ENCODE measurements around the gene WNT5B.
A peak's percentile ranks its signal among the peaks of the same experiment; 100 is the strongest.

GRCh38 chr12:1629338-1630132 is 504 bp downstream of the WNT5B start:
- TF ChIP-seq EZH2phosphoT487 (IDR thresholded peaks at IDR 0.05; ENCODE audit: borderline replicate concordance, low read depth, low read length) (no peak), CTCF (conservative IDR thresholded peaks at IDR 0.05; ENCODE audit: low read length) (peak; percentile 44)
